ENCODE data around the gene CEP164. TPM values are rescaled to one million over a fixed set of nuclear protein-coding genes. Genes with fewer than 3 reads are reported as not detected.

Gene CEP164
- total and polyA plus RNA-seq, 2 of the 8 experiments (the other 6 are each of a cell fraction or from before 2014, with no cell fraction given) = 8.4 to 20.8 TPM

- no peak within 1 kb of the TSS for H3K56ac ChIP-seq (replicated peaks; ENCODE audit: insufficient read length, low read depth, low read length)
- H4K20me1 ChIP-seq (replicated peaks in 1 of 2; ENCODE audit: control insufficient read depth in 1 of 2, insufficient read depth in 2 of 2, low read length in 2 of 2) = no peaks in the 10 kb centered on the region
- H2BK5ac ChIP-seq (ENCODE audit: low read depth, low read length) = no peak within 1 kb of the TSS
- H3K23me2 ChIP-seq (ENCODE audit: low read depth, low read length) = no peaks in the 10 kb centered on the region
- no peak within 1 kb of the TSS for H4K5ac ChIP-seq (ENCODE audit: insufficient read length, low read depth, low read length)
- 90% methylated on average over 8 of the region's 8 CpGs; no CpG with 5 or more reads in 1 of the 2 experiments for WGBS, 2 experiments (ENCODE audit: extremely low coverage in 1 of 2, insufficient coverage in 1 of 2, insufficient read length in 1 of 2, insufficient replicate concordance in 2 of 2, low coverage in 1 of 2, low lambda C conversion rate in 2 of 2, missing lambda C conversion rate in 1 of 2)
- CTCF ChIA-PET (ENCODE audit: partially characterized antibody) = interaction anchor here (1.0 to 1.1 kb wide), 2 partner anchors 12 to 189 kb away, joined by 3 read pairs; no protein-coding TSS in a partner anchor
- peaks cover 0 to 33% (median 16%) of the 10 kb centered on the region in 4 experiments; a peak in 4 of 8 replicates for H3K36me3 ChIP-seq (ENCODE audit: control insufficient read depth in 2 of 4, insufficient read depth in 4 of 4, low read length in 3 of 4)
- no peaks in the 10 kb centered on the region for H3K79me2 ChIP-seq (ENCODE audit: control insufficient read depth in 1 of 2, insufficient read depth in 2 of 2, low read length in 2 of 2)
- no peak within 1 kb of the TSS for H3K18ac ChIP-seq (ENCODE audit: extremely low read depth, low read length)
- H3K14ac ChIP-seq (ENCODE audit: insufficient read length) = no peak within 1 kb of the TSS
- H3K27me3 ChIP-seq (replicated peaks in 1 of 4; ENCODE audit: control insufficient read depth in 3 of 4, extremely low read depth in 1 of 4, insufficient read depth in 3 of 4, low read length in 3 of 4) = no peaks in the 10 kb centered on the region
- H3K4me3 ChIP-seq (ENCODE audit: extremely low read depth in 1 of 4, insufficient read depth in 2 of 4, low read depth in 3 of 4, low read length in 4 of 4) = no peak within 1 kb of the TSS
- H3K27ac ChIP-seq (ENCODE audit: low read depth, low read length) = no peak within 1 kb of the TSS
- H3K9me3 ChIP-seq (ENCODE audit: insufficient read depth in 2 of 2, low read depth in 1 of 2, low read length in 1 of 2) = no peaks in the 10 kb centered on the region
- no peak within 1 kb of the TSS for H3K4me2 ChIP-seq (ENCODE audit: insufficient read depth in 1 of 2, low read depth in 2 of 2, low read length in 2 of 2)
- no peak within 1 kb of the TSS for H2BK12ac ChIP-seq (ENCODE audit: low read depth, low read length)
- H2BK120ac ChIP-seq (replicated peaks; ENCODE audit: low read depth, low read length) = no peak within 1 kb of the TSS
- H2AFZ ChIP-seq (ENCODE audit: low read length) = no peak within 1 kb of the TSS
- no peak within 1 kb of the TSS for H4K8ac ChIP-seq (ENCODE audit: extremely low read depth, insufficient read depth, low read length)
- H2BK20ac ChIP-seq (ENCODE audit: low read length) = no peak within 1 kb of the TSS
- no peak within 1 kb of the TSS for H4K91ac ChIP-seq (replicated peaks; ENCODE audit: insufficient read length, low read length)
- FAIRE-seq = no peak
- no peak within 1 kb of the TSS for H3K9ac ChIP-seq (replicated peaks in 1 of 4; ENCODE audit: extremely low read depth in 1 of 4, low read depth in 3 of 4, low read length in 3 of 4)
- DNase-seq (ENCODE audit: low read depth in 1 of 2, low spot score in 2 of 2) = no peak
- H3K79me1 ChIP-seq (ENCODE audit: low read depth, low read length) = no peaks in the 10 kb centered on the region
- H2BK15ac ChIP-seq (ENCODE audit: low read length) = no peak within 1 kb of the TSS
- no peak within 1 kb of the TSS for H3K4ac ChIP-seq (replicated peaks; ENCODE audit: insufficient read length, low read depth, low read length)
- H3K4me1 ChIP-seq (replicated peaks in 1 of 4; ENCODE audit: control insufficient read depth in 3 of 4, insufficient read depth in 4 of 4, low read length in 3 of 4) = no peaks in the 10 kb centered on the region
- H2AK5ac ChIP-seq (ENCODE audit: low read depth, low read length) = no peak within 1 kb of the TSS
- POLR2A ChIA-PET (ENCODE audit: partially characterized antibody) = interaction anchor here (1.6 kb wide), 1 partner anchor 12 kb away, joined by 4 read pairs; no protein-coding TSS in a partner anchor
- no peak within 1 kb of the TSS for H3K23ac ChIP-seq (ENCODE audit: insufficient read length)
- no peak for TF ChIP-seq BCL11A (IDR thresholded peaks at IDR 0.05; ENCODE audit: low read depth in 2 of 2, low read length in 2 of 2)
- TF ChIP-seq SUZ12 (IDR thresholded peaks at IDR 0.05; ENCODE audit: low read length) = no peak
These were observed 36.8 kb upstream of the CEP164 start, which contains the start of gene BACE1-AS for GRCh38 chr11:117290809-117291396. BACE1-AS (plus strand) TSS chr11:117291346.
